NCI-H524 (cell line): Measurements from ENCODE around the gene CCNJL.

ENCODE experiments used
- DNase-seq, 2 experiments: peaks; one replicate each; lab custom pipeline; 2025; lab: John Stamatoyannopoulos, UW

The CCNJL gene

GRCh38 chr5:160290751-160291150 lies 21.6 kb downstream of the CCNJL start:
- DNase-seq: no peak

DNA sequence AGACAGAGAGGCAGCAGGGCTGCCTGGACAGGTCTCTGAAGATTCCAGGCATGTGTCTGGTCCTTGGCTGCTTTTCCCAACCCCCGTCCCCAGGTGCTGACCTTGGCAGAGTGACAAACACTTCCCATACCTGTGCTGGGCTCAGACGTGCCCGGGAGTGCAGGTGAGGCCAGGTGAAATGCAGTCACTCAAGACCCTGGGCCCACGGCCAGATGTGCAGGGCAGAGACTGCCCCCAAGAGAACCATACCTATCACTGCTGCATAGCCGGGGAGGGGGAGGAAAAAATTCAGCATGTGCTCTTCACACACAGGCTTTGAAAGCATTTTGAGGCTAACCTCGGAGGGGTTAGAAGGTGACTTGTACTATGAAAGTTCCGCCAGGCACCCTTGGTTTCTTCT lies 22.6 kb downstream of the CCNJL start:
- no peak for DNase-seq

- no peak for DNase-seq
These were observed 23.1 kb downstream of the CCNJL start for GRCh38 chr5:160289356-160289651.

- DNase-seq: peak; percentile 92 to 97
These were observed 24.8 kb downstream of the CCNJL start for GRCh38 chr5:160287378-160288051.

DNA sequence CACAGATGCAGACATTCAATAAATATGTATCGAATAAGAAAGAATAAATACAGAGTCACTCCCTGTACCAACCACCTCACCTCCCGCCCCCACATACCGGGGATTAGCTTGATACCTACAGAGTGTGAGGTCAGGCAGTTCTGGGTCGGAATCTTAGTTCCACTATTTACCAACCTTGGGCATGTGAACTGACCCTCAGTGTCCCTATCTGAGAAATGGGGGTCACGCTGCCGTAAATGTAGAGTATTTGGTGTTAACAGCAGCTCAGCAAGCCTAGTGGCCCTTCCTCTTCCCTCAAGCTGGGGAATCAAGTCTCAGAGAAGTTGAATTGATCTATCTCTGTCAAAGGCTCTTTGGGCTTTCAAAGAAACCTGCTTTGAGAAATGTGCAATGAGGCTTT lies 25.4 kb downstream of the CCNJL start:
- no peak for DNase-seq

GRCh38 chr5:160285316-160285715 lies 27.0 kb downstream of the CCNJL start:
- DNase-seq: no peak

DNA sequence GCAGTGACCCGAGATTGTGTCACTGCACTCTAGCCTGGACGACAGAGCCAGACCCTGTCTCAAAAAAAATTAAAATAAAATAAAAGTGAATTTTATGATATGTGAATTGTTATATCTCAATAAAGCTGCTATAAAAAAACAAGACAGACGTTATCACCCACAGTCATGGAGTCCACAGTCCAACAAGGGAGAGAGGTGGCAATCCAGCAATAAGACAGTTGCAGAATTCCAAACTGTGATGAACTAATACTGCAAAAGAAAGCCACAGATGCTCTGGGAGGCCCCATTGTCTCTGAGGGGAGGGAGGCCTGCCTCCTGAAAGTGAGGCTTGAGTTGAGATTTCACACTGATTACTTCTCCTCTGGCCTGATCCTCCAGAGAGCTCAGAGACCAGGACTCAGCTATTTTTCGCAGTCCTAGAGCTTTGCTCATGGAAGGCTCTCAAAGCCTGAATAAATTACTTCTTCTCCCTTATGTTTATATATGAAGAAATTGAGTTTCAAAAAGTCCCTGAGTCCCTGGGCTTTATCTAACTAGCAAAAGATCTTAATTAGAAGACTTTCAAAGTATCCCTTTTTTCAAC lies 28.0 kb downstream of the CCNJL start:
- no peak for DNase-seq

- DNase-seq: no peak
These were observed 31.1 kb downstream of the CCNJL start for GRCh38 chr5:160281275-160281674.

DNA sequence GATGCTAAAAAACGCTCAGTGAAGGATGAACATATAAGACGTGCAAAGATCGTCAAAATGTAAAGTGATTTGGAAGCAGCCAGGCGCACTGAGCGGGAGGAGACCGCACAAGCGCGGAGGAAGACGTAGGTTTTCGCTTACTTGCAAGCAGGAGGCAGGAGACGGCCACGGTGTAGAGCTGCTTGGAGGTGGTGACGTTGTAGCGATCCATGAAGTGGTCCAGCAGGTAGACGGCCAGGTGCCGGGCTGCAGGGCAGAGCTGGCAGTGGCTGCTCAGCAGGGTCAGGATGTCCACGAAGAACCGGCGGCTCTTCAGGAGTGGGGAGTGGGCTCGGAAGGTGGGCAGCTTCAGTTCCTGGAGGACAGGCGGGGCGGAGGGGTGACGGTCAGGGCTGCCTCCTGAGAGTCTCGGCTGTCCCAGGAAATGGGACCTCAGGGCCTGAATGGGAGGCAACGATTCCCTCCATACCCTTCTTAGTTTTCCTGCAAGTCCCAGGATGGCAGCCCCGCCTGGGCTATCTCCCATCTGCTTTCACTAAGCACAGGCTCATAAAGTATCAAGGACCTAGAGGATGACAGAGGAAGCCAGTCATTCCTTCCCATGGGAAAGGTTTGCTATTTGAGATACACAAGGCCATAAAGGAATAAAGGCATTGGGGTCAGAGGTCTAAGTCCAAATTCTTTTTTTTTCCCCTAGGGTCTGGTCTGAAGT lies 31.8 kb downstream of the CCNJL start:
- DNase-seq: peak; percentile 10 to 63

DNA sequence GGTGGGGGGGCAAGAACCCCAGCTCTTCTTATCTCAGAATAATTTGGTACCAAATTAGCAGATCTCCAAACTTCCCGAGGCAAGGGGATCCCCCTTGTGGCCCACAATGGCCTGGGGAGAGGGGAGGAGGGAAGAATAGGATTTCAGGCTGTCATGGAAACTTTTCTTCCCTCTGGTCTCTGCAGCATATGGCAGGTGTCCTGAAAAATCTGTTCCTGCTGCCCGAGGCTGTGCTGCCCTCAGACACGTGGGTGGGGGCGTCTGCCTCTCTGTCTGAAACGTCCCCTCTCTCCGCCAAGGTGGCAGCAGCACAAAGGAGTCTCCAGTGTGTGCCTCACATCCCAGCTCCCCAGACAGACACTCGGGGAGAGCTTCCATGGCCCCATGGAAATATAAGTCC lies 34.0 kb downstream of the CCNJL start:
- DNase-seq: peak; percentile 71 to 89

DNA sequence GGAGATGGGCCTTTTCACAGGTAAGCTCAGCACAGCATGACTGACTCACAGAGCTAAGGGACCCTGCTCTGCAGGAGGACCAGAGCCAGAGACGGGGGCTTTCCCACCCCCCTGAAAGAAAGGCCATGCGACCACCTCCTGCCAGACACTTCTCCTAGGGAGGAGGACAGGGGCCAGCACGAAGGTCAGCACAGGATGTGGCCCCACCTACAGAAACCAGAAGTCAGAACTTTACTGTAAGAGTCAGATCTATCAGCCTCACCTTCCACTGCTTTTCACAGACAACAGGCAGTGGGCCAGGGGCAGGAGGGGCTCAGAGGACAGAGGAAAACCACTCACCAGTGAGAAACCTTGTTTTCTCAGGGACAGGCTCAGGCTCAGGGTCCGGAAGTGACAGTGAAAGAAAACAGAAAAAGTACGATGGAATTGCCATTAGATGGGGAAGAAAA lies 37.9 kb downstream of the CCNJL start:
- no peak for DNase-seq

GRCh38 chr5:160272889-160273288 lies 39.5 kb downstream of the CCNJL start:
- DNase-seq: no peak

DNA sequence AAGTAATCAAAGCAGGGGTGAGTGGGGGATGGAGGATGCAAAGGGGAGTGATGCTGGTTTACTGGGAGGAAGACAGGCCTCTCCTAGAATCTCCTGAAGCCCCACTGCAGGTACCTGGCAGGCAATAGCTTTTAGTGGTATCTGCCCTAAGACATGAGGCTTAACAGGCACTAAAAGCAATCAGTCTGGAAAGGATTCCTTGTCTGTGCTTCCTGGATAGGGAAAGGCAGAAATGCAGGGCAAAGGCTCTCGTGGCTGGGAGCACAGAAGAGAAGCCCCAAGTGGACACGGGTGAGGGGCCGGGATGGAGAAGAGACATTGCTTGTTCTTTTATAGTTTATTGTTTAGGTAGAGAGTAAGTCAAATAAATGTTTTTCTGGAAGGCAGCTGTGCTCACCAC lies 40.1 kb downstream of the CCNJL start:
- no peak for DNase-seq

DNA sequence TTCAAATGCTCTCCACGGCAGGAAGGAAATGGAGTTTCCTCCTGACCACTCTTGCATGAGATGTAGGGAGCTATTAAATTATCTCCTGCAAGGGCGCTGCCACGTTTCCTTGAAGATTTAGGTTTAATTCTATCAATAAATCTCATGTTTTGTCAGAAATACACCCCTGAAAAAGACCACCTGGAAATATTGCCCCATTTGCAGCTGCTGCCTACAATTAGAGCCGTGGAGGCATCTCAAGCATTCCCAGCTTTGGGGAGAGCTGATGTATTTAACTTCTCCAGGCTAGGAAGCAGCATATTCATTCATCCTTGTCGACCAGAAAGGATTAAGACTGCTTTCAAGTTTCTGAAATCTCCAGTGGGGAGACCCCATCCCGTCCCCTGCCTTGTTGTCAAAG lies 40.5 kb downstream of the CCNJL start:
- DNase-seq: no peak

- DNase-seq: peak in 1 of 2 experiments; percentile 46
These were observed 41.0 kb downstream of the CCNJL start for GRCh38 chr5:160271396-160271795.

DNA sequence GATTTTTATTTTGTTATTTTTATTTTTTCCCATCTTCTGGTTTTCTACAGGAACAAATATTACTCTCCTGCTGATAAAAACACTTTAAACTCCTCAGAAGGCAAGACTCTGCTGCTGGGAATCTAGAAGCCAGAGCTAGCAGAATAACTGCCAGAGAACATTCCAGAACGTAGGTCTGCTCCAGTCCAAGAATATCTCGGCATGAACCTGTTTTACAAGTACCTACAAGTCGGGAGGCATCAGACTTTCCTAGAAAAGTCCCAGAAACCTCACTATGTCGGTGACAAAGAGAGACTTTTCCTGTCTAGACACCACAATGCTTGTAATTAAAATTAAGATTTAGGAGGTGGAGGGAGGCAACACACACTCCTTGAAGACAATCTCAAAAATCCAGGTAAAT lies 41.7 kb downstream of the CCNJL start:
- DNase-seq: no peak

- DNase-seq: no peak
These were observed 43.3 kb downstream of the CCNJL start for GRCh38 chr5:160269017-160269416.

DNA sequence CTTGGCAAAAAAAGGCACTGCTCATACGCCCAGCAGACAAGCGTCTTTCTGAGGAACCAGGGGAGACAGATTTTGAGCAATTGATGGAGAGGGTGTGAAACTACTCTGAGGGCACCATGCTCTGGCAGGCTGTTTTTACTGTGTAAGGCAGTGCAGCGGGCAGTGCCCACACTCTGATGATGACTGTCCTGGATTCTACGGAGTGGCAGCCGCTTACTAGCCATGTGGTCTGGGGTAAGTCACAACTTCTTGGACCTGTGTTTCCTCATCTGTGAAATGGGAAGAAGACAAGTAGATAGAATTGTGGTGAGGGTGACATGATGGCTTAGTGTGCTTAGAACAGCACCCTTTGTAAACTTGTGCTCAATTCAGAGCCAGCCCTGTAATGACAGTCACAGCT lies 44.2 kb downstream of the CCNJL start:
- DNase-seq: no peak

GRCh38 chr5:160266752-160267345 lies 45.5 kb downstream of the CCNJL start:
- DNase-seq: no peak

DNA sequence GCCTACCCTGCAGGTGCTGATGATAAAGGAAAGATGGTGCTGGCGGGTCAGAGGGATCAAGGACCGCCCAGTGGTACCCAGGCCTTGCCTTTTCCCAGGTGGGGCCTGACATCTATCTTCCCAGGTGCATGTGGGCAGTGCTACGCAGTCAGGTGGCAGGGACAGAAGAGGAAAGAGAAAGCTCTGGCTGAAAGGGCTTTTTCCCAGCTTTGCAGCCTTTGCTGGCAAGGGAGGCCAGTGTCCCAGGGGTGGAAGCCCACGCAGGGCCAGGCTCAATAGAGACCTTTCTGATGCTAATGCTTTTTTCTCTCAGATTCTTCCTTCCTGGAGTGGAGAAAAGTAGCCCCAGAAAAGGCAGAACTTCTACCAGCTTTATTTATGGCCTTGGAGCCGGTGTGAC lies 46.3 kb downstream of the CCNJL start:
- DNase-seq: no peak

DNA sequence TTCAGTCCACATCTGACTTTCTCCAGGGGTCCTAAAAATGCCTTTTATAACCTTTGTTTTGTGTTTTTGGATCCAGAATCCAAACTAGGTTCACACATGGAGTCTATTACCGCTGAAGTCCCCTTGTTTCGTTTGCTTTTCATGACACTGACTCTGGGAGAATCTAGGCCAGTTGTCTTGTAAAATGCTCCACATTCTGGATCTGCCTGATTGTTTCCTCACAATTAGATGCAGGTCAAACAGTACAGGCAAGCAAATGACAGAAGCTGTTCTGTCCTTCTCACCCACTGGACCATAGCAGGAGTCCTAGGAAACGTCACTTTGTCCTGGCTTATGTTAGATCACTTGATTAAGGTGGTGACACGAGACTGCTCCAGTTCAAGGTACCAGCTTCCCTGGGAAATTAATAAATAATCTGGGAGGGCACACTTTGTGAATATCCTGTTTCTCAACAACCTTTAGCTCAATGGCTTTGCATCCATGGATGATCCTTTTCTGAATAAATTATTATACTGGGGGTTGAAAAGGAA lies 49.0 kb downstream of the CCNJL start:
- DNase-seq: peak in 1 of 2 experiments; percentile 23

GRCh38 chr5:160262151-160263074 lies 50.0 kb downstream of the CCNJL start:
- peak; percentile 92 to 98 for DNase-seq
